ENCODE results near the gene IGSF21. TPM values are rescaled to one million over a fixed set of nuclear protein-coding genes. Genes with fewer than 3 reads are reported as not detected.

Gene IGSF21
- total and polyA plus RNA-seq, 2 donors (not counting 1 experiment from before 2014, with no cell fraction given), result not detected

GRCh38 chr1:18289597-18289996, 182.0 kb downstream of the IGSF21 start:
- H3K4me3 Mint-ChIP-seq, result no peak overlapping the region
- H3K27me3 ChIP-seq (replicated peaks in 1 of 4; ENCODE audit: control extremely low read depth in 1 of 4, control insufficient read depth in 3 of 4, insufficient read depth in 4 of 4, low read length in 3 of 4), result no peaks in the 10 kb centered on the region
- TF ChIP-seq EZH2 (IDR thresholded peaks at IDR 0.05; ENCODE audit: borderline replicate concordance, insufficient read depth, low read depth, low read length, poor library complexity, severe bottlenecking), result no peak
- TF ChIP-seq, protein P1, sequence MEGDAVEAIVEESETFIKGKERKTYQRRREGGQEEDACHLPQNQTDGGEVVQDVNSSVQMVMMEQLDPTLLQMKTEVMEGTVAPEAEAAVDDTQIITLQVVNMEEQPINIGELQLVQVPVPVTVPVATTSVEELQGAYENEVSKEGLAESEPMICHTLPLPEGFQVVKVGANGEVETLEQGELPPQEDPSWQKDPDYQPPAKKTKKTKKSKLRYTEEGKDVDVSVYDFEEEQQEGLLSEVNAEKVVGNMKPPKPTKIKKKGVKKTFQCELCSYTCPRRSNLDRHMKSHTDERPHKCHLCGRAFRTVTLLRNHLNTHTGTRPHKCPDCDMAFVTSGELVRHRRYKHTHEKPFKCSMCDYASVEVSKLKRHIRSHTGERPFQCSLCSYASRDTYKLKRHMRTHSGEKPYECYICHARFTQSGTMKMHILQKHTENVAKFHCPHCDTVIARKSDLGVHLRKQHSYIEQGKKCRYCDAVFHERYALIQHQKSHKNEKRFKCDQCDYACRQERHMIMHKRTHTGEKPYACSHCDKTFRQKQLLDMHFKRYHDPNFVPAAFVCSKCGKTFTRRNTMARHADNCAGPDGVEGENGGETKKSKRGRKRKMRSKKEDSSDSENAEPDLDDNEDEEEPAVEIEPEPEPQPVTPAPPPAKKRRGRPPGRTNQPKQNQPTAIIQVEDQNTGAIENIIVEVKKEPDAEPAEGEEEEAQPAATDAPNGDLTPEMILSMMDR (IDR thresholded peaks at IDR 0.05), result no peak
- no peaks in the 10 kb centered on the region for H3K36me3 ChIP-seq (replicated peaks in 1 of 2; ENCODE audit: control extremely low read depth in 1 of 2, control insufficient read depth in 1 of 2, extremely low read depth in 1 of 2, insufficient read depth in 2 of 2, low read length in 1 of 2)
- ATAC-seq (ENCODE audit: low read depth) (no peak), DNase-seq (no peak)
- no peak overlapping the region for H3K27ac ChIP-seq (ENCODE audit: low read length in 2 of 2)
- peaks cover 16% of the 10 kb centered on the region for H3K27me3 Mint-ChIP-seq
- no peak overlapping the region for H3K4me3 ChIP-seq (ENCODE audit: control extremely low read depth in 1 of 5, extremely low read depth in 1 of 5, insufficient read depth in 1 of 5, low read depth in 2 of 5, low read length in 4 of 5)
- H4K20me1 ChIP-seq (ENCODE audit: control insufficient read depth, insufficient read depth, low read length, poor library complexity, severe bottlenecking), result no peaks in the 10 kb centered on the region
- H3K4me2 ChIP-seq (replicated peaks; ENCODE audit: low read depth, low read length, poor library complexity, severe bottlenecking), result no peak overlapping the region
- H3K9me3 ChIP-seq (ENCODE audit: control extremely low read depth in 1 of 3, control insufficient read depth in 2 of 3, insufficient read depth in 1 of 3, low read length in 2 of 3), result peaks cover 0 to 7% (median 0%) of the 10 kb centered on the region in 3 donors
- H3K4me1 Mint-ChIP-seq, result no peaks in the 10 kb centered on the region
- ChIA-PET POLR2A (no interaction called here), CTCF (interaction anchor here (2.5 kb wide), 1 partner anchor 11 kb away, joined by 10 read pairs; no protein-coding TSS in a partner anchor)
- no peak overlapping the region for H3K27ac Mint-ChIP-seq
- H3K79me2 ChIP-seq (ENCODE audit: control insufficient read depth, insufficient read depth, low read length), result no peaks in the 10 kb centered on the region
- intact Hi-C loops (cut with micrococcal nuclease), result no loop called here
- H3K4me1 ChIP-seq (ENCODE audit: control insufficient read depth in 2 of 2, insufficient read depth in 2 of 2, low read length in 2 of 2), result no peaks in the 10 kb centered on the region
- no CpG with 5 or more reads among the region's 2 CpGs for WGBS (ENCODE audit: insufficient coverage)
- H2AFZ ChIP-seq (ENCODE audit: insufficient read depth, low read depth, low read length, poor library complexity, severe bottlenecking), result no peak overlapping the region
- no peaks in the 10 kb centered on the region for H3K9me3 Mint-ChIP-seq (ENCODE audit: insufficient read depth)
- H3K9ac ChIP-seq (ENCODE audit: low read length), result no peak overlapping the region

DNA sequence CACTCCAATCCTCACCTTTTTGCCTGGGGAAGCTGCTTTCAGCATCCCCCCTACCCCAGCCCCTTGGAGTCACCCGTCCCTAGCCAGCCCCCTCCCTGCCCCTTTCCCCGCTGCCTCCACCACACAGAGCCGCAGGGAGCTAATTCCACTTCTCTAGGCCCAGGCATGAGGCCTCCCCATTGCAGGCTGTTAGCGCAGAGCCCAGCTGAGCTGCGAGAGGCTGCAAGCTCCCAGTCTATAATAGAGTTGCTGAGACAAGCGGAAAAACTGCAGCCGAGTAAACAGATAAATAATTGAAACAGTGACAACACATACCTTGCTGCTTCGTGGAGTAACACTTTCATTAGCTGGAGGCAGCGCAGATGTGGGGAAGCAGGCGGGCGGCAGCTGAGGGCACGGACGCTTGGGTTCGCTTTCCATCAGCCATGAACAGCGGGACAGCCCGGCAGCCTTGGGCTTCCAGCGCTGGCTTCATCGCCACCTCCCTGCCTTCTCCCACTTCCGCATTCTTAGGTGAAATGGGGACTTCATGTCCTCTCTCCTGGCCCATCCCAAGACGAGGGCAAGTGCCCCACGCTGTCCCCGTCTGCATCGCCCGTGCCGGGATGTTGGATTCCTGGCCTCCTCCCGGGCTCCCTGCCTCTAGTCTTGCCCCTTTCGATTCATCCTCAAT, 183.3 kb downstream of the IGSF21 start:
- H3K27me3 ChIP-seq (replicated peaks in 1 of 4; ENCODE audit: control extremely low read depth in 1 of 4, control insufficient read depth in 3 of 4, insufficient read depth in 4 of 4, low read length in 3 of 4), result no peaks in the 10 kb centered on the region
- H3K27ac Mint-ChIP-seq, result no peak overlapping the region
- no peak overlapping the region for H3K27ac ChIP-seq (ENCODE audit: low read length in 2 of 2)
- 67% methylated on average over 25 of the region's 27 CpGs for WGBS (ENCODE audit: insufficient coverage)
- no peak overlapping the region for H3K4me2 ChIP-seq (replicated peaks; ENCODE audit: low read depth, low read length, poor library complexity, severe bottlenecking)
- H4K20me1 ChIP-seq (ENCODE audit: control insufficient read depth, insufficient read depth, low read length, poor library complexity, severe bottlenecking), result no peaks in the 10 kb centered on the region
- DNase-seq, result no peak
- ChIA-PET CTCF (interaction anchor here (2.5 kb wide), 1 partner anchor 10 kb away, joined by 10 read pairs; no protein-coding TSS in a partner anchor), POLR2A (no interaction called here)
- intact Hi-C loops (cut with micrococcal nuclease), result no loop called here
- no peak overlapping the region for H3K9ac ChIP-seq (ENCODE audit: low read length)
- H3K9me3 Mint-ChIP-seq (ENCODE audit: insufficient read depth), result no peaks in the 10 kb centered on the region
- H3K4me1 Mint-ChIP-seq, result no peaks in the 10 kb centered on the region
- peaks cover 0 to 7% (median 0%) of the 10 kb centered on the region in 3 donors for H3K9me3 ChIP-seq (ENCODE audit: control extremely low read depth in 1 of 3, control insufficient read depth in 2 of 3, insufficient read depth in 1 of 3, low read length in 2 of 3)
- no peaks in the 10 kb centered on the region for H3K4me1 ChIP-seq (ENCODE audit: control insufficient read depth in 2 of 2, insufficient read depth in 2 of 2, low read length in 2 of 2)
- no peak overlapping the region for H3K4me3 ChIP-seq (ENCODE audit: control extremely low read depth in 1 of 5, extremely low read depth in 1 of 5, insufficient read depth in 1 of 5, low read depth in 2 of 5, low read length in 4 of 5)
- H3K79me2 ChIP-seq (ENCODE audit: control insufficient read depth, insufficient read depth, low read length), result no peaks in the 10 kb centered on the region
- no peak for TF ChIP-seq EZH2 (IDR thresholded peaks at IDR 0.05; ENCODE audit: borderline replicate concordance, insufficient read depth, low read depth, low read length, poor library complexity, severe bottlenecking)
- TF ChIP-seq, protein P1 (IDR thresholded peaks at IDR 0.05), result no peak
- H3K27me3 Mint-ChIP-seq, result peaks cover 22% of the 10 kb centered on the region
- ATAC-seq (ENCODE audit: low read depth), result no peak
- H3K36me3 ChIP-seq (replicated peaks in 1 of 2; ENCODE audit: control extremely low read depth in 1 of 2, control insufficient read depth in 1 of 2, extremely low read depth in 1 of 2, insufficient read depth in 2 of 2, low read length in 1 of 2), result no peaks in the 10 kb centered on the region
- H3K4me3 Mint-ChIP-seq, result no peak overlapping the region
- H2AFZ ChIP-seq (ENCODE audit: insufficient read depth, low read depth, low read length, poor library complexity, severe bottlenecking), result no peak overlapping the region
